COR-L47 (cell line): ENCODE data around the gene TIMM50.

Source experiments
- DNase-seq: peaks from one replicate; lab custom pipeline; 2025; lab: John Stamatoyannopoulos, UW

TIMM50 gene

DNA sequence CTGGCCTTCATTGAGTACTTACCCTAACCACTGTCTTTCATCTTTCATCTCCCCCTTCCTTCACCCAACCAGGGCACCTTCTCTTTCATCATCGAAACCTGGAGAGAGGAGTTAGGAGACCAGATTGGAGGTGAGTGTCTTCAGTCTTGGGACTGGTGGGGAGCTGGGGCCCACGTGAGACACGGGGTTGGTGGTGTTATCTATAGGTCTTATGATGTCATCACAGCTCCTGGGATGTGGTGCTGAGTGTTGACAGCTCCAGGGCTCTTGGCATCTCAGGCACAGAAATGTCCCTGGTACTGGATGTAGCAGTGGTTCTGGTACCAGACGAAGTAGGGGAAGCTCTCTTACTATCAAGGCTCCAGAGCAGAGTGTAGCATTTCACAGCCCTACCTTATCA lies 19.9 kb downstream of the TIMM50 start:
- no peak for DNase-seq

DNA sequence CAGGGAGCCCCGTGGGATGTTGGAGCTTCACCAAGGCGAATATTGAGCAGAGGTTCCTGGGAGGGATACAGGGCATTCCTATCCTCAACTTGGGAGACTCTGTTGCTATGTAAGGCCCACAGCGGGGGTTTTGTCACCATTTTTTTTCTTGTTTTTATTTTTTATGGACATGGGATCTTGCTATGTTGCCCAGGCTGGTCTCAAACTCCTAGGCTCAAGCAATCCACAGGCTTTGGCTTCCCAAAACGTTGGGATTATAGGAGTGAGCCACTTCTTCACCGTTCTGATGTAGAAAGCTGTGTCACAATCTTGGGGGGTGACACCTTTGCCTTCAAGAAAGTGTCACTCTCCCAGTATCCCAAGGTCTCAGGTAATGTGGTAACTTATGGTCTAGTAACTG lies 20.7 kb downstream of the TIMM50 start:
- DNase-seq, result no peak

DNA sequence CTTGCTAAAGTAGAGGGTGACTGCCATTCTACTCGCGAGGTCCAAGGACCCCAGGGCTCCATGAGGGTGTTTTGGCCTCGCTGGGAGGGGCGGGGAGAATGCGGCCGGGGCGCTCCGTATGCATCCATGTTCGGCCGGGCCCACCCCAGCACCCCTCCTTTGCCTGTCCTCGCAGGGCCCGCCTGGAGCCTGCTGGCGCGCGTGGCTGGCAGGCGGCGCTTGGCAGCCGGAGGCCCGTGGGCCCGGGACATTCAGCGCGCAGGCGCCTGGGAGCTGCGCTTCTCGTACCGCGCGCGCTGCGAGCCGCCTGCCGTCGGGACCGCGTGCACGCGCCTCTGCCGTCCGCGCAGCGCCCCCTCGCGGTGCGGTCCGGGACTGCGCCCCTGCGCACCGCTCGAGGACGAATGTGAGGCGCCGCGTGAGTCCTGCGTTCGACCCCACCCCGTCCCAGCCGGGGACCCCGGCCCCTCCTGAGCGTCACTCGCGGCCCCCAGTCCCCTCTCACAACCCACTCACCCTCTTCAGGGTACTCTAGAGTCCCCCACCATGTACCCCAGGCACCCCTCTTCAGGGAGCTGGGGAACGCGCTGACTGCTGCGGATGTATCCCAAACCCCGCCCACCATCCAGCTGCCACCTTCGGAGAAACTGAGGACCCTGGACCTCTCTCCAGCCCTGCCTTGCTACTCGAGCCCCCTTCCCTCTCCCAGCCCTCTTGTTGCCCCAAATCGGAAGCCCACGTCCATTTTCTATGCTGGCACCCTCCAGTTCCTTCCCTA lies 22.2 kb downstream of the TIMM50 start:
- DNase-seq, result no peak

DNA sequence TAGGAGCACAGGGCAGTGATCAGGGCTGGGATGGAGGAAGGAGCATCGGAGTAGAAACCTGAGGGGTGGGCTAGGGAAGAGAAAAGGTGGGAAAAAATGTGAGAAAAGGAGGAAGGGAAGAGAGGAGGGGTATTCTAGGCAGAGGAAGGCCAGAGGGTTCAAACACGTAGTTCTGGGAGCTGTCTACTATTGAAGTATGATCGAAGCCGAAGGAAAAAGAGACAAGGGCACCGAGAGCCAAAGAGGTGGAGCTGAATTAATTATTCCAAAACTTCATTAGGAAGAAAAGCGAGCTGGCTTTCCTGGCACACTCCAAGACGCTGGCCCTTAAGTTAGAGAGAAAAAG lies 25.9 kb downstream of the TIMM50 start:
- DNase-seq, result no peak

DNA sequence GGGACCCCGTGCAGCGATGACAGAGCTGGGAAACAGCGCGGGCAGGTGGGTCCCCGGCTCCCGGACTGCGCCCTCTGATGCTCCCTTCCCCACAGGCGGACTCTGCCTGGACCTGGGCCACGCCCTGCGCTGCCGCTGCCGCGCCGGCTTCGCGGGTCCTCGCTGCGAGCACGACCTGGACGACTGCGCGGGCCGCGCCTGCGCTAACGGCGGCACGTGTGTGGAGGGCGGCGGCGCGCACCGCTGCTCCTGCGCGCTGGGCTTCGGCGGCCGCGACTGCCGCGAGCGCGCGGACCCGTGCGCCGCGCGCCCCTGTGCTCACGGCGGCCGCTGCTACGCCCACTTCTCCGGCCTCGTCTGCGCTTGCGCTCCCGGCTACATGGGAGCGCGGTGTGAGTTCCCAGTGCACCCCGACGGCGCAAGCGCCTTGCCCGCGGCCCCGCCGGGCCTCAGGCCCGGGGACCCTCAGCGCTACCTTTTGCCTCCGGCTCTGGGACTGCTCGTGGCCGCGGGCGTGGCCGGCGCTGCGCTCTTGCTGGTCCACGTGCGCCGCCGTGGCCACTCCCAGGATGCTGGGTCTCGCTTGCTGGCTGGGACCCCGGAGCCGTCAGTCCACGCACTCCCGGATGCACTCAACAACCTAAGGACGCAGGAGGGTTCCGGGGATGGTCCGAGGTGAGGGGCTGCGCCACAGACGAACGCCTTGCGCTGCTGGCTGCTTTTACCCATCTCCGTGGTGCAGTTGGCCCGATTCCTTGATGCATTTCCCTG lies 26.5 kb downstream of the TIMM50 start:
- peak; percentile 87 for DNase-seq

DNA sequence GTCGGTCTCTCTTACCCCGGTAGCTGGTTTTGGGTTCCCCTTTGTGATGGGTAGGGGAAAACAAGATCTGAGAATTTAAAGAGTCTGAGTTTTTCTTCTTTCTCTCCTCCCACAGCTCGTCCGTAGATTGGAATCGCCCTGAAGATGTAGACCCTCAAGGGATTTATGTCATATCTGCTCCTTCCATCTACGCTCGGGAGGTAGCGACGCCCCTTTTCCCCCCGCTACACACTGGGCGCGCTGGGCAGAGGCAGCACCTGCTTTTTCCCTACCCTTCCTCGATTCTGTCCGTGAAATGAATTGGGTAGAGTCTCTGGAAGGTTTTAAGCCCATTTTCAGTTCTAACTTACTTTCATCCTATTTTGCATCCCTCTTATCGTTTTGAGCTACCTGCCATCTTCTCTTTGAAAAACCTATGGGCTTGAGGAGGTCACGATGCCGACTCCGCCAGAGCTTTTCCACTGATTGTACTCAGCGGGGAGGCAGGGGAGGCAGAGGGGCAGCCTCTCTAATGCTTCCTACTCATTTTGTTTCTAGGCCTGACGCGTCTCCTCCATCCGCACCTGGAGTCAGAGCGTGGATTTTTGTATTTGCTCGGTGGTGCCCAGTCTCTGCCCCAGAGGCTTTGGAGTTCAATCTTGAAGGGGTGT lies 27.2 kb downstream of the TIMM50 start:
- DNase-seq, result no peak

DNA sequence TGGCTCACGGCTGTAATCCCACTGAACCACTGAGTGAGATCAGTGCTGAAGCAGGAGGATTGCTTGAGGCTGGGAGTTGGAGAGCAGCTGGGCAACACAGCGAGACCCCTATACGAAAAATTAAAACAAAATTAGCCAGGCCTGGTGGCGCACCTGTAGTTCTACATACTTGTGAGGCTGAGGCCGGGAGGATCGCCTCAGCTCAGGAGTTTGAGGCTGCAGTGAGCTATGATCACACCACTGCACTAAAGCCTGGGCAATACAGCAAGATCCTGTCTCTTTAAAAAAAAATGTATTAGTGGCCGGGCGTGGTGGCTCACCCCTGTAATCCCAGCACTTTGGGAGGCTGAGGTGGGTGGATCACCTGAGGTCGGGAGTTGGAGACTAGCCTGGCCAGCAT lies 28.0 kb downstream of the TIMM50 start:
- no peak for DNase-seq

DNA sequence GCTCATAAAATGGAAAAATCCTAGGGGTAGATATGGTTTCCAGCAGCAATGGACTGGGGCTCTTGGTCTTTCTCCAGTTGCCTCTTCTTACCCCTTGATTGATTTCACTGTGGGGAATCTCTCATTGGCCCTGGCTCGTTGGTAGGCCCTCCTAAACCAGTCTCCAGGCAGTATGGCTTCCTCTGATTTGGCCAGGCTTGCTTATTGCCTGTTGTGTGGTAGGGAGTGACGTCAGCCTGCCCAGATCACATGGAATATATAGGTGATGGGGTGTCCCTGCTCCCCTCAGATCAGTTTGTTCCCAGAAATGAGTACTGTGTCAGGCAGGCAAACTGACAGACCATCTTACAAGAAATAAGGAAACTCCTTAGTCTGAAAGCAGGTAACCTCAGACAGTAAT lies 28.6 kb downstream of the TIMM50 start:
- no peak for DNase-seq

DNA sequence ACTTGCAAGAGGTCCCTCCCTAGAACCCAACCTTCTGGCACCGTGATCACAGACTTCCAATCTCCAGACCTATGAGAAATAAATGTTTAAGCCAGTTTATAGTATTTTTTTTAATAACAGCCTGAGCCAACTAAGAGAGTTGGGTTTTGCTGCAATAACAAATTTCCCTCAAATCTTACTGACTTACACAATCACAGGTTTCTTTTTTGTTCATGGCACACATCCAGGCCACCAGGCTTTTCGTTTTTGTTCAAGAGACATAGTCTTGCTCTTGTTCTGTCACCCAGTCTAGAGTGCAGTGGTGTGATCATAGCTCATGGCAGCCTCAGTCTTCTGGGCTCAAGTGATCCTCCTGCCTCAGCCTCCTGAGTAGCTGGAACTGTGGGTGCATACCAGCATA lies 32.4 kb downstream of the TIMM50 start:
- DNase-seq, result no peak

DNA sequence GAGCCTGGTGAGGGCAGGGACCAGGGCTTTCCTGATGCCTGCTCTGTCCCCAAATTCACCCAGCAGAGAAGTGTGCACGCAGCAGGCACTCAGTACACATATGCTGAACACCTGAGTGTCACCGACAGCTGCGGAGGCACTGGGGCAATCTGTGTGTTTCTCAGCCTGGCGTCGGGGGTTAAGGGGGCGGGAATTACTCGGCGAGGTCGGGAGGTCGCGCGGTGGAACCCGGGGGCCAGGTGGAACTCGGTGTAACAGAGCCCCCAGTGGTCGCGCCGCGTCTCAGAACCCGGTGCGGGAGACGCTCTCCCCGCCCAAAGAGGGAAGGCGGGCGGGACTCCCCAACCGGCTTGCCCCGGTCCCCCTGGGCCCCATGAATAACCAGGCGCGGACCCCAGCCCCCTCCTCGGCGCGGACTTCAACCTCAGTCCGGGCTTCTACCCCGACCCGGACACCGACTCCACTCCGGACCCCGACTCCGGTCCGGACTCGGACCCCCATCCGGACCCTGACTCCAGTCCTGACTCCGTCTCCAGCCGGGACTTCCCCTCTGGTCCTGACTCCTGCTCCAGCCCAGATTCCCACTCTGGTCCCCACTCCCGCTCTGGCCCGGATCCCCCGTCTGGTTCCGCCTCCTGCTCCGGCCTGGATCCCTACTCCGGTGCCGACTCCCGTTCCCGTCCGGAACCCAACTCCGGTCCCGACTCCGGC lies 34.4 kb downstream of the TIMM50 start, which contains the start of gene SELENOV:
Gene SELENOV (plus strand): TSS at position 300 of the 711 bp plus-strand sequence. CDS start 74 bp downstream, at position 374.
- DNase-seq, result no peak

DNA sequence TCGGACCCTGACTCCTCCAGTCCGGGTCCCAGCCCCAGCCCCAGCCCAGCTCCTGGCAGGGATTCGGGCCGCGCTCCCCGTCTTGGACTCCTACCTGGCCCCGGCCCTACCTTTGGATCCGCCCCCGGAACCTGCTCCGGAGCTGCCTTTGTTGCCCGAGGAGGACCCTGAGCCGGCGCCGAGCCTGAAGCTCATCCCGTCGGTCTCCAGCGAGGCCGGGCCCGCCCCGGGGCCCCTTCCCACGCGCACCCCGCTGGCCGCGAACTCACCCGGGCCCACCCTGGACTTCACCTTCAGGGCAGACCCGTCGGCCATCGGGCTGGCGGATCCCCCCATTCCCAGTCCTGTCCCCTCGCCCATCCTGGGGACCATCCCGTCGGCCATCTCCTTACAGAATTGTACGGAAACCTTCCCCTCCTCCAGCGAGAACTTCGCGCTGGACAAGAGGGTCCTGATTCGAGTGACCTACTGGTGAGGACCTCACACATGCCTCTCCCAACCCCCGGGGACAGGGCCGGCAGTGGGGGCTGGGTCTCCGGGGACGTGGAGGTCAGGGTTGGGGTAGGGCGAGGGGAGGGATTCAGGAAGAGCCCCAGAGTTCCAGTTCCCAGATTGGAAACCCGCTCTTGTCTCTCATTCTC lies 35.0 kb downstream of the TIMM50 start:
- no peak for DNase-seq

DNA sequence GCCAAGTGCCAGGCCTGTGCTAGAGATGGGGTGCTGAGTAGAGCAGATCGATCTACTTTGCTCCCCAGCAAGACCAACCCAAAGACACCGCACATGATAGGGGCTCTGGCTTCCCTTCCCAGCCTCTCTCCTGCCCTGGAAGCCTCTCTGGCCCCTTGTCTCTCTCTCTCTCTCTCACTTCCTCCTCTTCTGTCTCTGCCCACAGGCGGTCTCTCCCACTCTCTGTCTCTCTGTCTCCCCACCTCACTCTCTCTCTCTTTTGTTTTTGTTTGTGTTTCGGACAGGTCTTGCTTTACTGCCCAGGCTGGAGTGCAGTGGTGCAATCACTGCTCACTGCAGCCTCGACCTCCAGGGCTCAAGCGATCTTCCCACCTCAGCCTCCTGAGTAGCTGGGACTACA lies 35.6 kb downstream of the TIMM50 start:
- DNase-seq, result no peak

DNA sequence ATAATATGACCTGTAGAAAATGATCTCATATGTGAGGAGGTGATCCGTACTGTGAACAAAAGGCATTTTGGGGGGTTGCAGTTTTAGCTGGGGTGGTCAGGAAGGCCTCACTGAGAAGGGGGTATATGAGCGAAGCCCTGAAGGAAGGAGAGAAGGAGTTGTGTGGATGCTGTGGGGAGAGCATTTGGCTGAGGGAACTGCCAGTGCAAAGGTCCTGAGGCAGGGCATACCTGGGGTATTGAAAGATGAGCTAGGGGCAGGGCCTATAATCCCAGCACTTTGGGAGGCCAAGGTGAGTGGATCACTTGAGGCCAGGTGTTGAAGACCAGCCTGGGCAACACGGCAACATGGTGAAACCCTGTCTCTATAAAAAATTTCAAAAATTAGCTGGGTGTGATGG lies 36.8 kb downstream of the TIMM50 start:
- no peak for DNase-seq

DNA sequence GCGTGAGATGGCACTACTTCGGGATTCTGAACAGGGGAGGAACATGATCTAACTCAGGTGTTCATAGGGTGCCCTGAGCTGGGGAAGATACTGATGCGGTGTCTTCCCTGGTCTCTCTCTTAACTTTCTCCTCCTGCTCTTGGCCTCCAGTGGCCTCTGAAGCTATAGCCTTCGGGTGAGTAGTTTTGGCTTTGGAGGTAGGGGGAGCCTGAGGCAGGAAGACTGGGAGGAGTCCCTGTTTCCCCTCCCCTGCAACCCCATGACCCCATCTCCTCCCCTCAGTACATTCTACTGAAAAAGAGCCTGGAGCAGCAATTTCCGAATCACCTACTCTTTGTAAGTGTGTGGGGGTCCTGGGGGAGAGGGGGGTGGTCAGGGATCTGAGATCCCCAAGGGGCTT lies 37.8 kb downstream of the TIMM50 start:
- DNase-seq, result no peak

DNA sequence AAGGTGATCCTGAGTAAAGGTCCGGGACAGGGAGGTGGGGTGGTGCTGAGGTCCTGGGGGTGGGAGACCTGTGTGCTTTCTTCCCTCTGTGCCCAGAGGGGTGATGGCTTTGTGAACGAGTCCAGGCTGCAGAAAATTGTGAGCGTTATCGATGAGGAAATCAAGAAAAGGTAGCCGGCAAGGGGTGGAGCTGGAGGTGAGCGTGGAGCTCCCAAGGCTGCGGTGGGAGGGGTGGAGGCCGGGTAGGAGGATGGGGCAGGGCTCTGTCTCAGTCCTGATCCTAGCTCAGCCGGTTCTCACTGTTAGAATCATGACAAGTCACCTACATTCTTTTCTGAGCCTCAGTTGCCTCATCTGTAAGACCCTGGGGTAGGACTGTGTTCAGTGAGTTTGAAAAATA lies 38.3 kb downstream of the TIMM50 start:
- DNase-seq, result no peak

DNA sequence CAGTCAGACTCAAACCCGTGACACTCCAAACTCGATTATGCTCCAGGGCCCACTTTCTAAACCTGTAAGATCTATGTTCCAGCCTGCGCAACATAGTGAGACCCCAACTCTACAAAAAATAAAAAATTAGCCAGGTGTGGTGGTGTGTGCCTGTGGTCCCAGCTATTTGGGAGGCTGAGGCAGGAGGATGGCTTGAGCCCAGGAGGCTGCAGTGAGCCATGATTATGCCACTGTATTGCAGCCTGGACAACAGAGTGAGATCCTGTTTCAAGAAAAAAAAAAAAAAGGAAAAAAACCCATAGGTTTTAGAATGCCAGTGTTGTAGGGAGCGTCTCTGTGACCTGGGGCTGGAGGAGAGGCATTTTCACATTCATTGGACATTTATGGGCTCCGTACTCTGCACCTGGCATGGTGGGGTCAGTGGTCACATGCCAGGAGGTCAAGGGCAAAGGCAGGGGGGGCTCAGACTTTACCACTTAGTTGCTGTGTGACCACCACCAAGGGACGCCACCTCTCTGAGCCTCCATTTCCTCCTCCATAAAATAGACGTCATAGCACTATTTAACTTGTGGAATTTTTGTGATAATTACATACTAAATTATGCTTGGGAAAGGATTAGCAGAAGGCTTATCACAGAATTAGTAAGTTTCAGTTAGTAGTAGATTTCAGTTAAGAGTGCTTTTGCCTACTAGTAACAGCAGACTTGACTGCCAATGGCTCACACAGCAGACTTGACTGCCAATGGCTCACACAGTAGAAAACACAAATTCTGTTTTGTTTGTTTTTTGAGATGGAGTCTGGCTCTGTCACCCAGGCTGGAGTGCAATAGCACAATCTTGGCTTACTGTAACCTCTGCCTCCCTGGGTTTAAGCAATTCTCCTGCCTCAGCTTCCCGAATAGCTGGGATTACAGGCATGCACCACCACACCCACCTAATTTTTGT lies 40.2 kb downstream of the TIMM50 start:
- DNase-seq, result no peak

DNA sequence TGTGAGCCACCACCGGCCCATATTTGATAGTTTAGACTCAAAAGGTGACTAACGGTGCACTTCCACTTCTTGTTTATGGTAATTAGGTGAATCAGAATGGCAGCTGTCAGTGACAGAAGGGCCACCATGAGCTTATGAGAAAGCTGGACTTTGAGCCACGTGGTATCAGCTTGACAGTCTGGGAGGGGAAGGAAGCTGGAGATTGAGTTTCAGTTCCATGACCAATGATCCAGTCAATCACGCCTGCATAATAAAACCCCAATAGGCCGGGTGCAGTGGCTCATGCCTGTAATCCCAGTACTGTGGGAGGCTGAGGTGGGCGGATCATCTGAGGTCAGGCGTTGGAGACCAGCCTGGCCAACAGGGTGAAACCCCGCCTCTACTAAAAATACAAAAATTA lies 43.9 kb downstream of the TIMM50 start:
- DNase-seq, result no peak

DNA sequence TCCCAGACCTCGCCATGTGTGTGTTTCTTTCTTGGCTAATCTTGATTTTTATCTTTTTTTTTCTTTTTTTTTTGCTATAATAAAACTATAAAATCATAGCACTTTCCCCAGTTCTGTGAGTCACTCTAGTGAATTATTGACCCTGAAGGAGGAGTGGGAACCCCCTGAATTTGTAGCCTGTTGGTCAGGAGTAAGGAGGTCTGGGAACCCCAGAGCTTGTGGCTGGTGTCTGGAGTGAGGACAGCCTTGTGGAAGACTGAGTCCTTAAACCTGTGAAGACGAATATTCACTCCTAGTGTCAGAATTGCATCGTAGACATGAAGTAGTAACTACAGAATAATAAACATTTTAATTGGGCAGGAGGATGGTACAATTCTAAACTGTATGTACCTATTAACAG lies 44.6 kb downstream of the TIMM50 start:
- no peak for DNase-seq

DNA sequence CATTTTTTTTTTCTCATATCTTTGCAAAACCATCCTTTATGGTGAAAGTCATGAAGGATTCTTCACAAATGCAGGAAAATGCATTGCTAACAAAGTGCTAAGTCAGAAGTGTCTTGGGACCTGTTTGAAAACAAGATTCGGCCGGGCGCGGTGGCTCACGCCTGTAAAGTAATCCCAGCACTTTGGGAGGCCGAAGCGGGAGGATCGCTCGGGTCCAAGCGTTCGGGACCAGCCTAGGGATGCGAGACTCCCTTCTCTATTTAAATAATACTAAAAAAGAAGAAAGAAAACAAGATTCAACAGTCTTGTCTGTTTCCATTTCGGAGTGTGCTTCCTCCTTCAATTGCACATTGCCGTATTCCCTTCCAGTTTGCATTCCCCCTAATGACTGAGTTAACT lies 51.2 kb downstream of the TIMM50 start:
- no peak for DNase-seq

DNA sequence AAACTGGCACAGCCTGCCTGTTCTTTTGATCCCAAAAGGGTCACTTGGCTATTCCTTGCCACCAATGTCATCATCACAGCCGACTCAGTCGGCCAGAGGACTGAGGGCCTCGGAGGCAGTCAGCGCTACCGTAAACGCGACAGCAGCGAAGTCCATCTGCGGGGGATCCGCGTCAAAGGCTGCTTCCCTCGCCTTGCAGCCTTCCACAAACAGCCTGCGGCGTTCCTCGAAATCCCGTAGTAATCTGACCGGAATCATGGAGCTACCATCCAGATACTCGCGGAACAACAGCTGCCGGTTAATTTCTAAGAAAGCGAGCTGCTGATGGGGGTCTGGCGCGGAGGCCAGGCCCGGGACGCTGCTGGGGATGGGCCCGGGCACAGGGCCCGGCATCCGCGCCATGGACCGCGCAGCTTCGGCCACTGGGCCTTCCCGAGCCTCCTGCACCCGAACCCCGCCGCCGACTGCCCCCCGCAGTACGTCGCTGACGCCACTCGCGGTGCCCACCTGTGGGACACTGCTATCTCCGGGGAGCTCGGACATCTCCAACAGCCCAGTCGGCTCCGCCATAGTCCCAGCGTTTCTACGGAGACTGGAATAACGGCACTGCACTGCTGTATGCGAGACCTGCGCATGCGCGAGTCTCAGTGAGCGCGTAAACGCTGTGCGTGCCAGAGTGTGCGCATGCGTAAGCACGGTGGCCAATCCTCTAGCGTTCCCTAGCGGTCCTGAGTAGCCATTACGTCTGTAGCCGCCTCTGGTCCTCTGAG lies 51.8 kb downstream of the TIMM50 start, which contains the start of gene EID2B:
Gene EID2B (minus strand): TSS at position 620 of the 770 bp plus-strand sequence. CDS start 50 bp downstream, at position 570.
- peak; percentile 95 for DNase-seq
